Gastrocnemius medialis (tissue), 4 donors: ENCODE measurements around the gene LAMC3. TPM values are rescaled to one million over a fixed set of nuclear protein-coding genes. Genes with fewer than 3 reads are reported as not detected.

Experiments used
- ATAC-seq, 2 donors: fragments of 150-250 bp; one replicate each; pipeline ENCODE4 v1.9.1; 2016
- DNase-seq, 2 donors: peaks; one replicate each; pipeline ENCODE4 v3.0.0-alpha.2; 2019
- H3K27ac ChIP-seq, 4 donors: fragments of 200-600 bp; sonication (generic); 1 replicate in 1 of 4; 2 replicates in 3 of 4; pipeline ENCODE4 v1.5.1; 2016 to 2018; ENCODE audit warnings: mild to moderate bottlenecking in 2 of 4, moderate library complexity in 1 of 4
- H3K27me3 ChIP-seq, 3 donors: fragments of 200-600 bp; sonication (generic) in 2 of 3; 1 replicate in 1 of 3; 2 replicates in 2 of 3; pipeline versions ENCODE4 v1.5.1 to v1.6.0; 2016 to 2019; ENCODE audit warnings: mild to moderate bottlenecking in 1 of 3, moderate library complexity in 1 of 3
- H3K36me3 ChIP-seq, 2 donors: fragments of 200-600 bp; sonication (generic) in 1 of 2; one replicate each; pipeline ENCODE4 v1.5.1; 2017 to 2018
- H3K4me1 ChIP-seq, 2 donors: fragments of 200-600 bp; sonication (generic) in 1 of 2; one replicate each; pipeline ENCODE4 v1.5.1; 2016 to 2017; ENCODE audit warnings: mild to moderate bottlenecking in 2 of 2
- H3K4me3 ChIP-seq, 4 donors: fragments of 200-600 bp; sonication (generic) in 3 of 4; 1 replicate in 1 of 4; 2 replicates in 3 of 4; pipeline ENCODE4 v1.5.1; 2016 to 2019; ENCODE audit warnings: mild to moderate bottlenecking in 2 of 4
- H3K9me3 ChIP-seq, 3 donors: fragments of 200-600 bp; sonication (generic) in 2 of 3; 1 replicate in 1 of 3; 2 replicates in 2 of 3; pipeline ENCODE4 v1.5.1; 2016 to 2019
- CTCF ChIP-seq, 5 experiments: fragments of 450-650 bp in 3 of 5; fragments of 200-600 bp in 2 of 5; sonication (generic) in 2 of 5; IDR thresholded peaks in 4 of 5; conservative IDR thresholded peaks in 1 of 5; 1 replicate in 4 of 5; 2 replicates in 1 of 5; pipeline ENCODE4 v1.5.1; 2016 to 2019; ENCODE audit warnings: antibody characterized with exemption in 5 of 5, mild to moderate bottlenecking in 3 of 5, moderate library complexity in 3 of 5
- POLR2A ChIP-seq, 2 donors: fragments of 450-650 bp; IDR thresholded peaks; one replicate each; pipeline ENCODE4 v1.6.1; 2017; ENCODE audit warnings: antibody characterized with exemption in 2 of 2, mild to moderate bottlenecking in 2 of 2, moderate library complexity in 2 of 2
- in situ Hi-C, 4 donors: fragments of 200-750 bp; cut with MboI; loops; one replicate each; pipeline versions ENCODE4 v1.15.0 to v1.8.0; 2017; ENCODE audit warnings: low sequenced_read_pairs in 4 of 4
- intact Hi-C: fragments of 100-400 bp; cut with DNase I; formaldehyde crosslinking; loops from one replicate; pipeline ENCODE4 v1.15.1; 2023; ENCODE audit warnings: low total_unique reads
- total RNA-seq, 4 donors: library from RNA; depleted of rRNA; stranded (reverse); fragments of >200 nt; gene quantifications; one replicate each; pipeline versions ENCODE4 v1.1.0 to v1.2.3, GENCODE V29; 2016

Gene LAMC3
- total RNA-seq, 4 donors from 2014 or later, result 0.07 to 1.5 (median 0.72) TPM

GRCh38 chr9:131103535-131103934, 94.6 kb downstream of the LAMC3 start:
- Histone ChIP-seq H3K36me3 (no peaks in the 10 kb centered on the region), H3K27me3 (peaks cover 0 to under 1% (median 0%) of the 10 kb centered on the region in 3 donors), H3K9me3 (no peaks in the 10 kb centered on the region), H3K4me3 (no peak overlapping the region), H3K4me1 (no peaks in the 10 kb centered on the region), H3K27ac (peak overlapping the region in 2 of 4 donors; percentile 47 to 55)
- intact Hi-C loops (no loop called here), in situ Hi-C loops (no loop called here)
- ATAC-seq (no peak), DNase-seq (no peak)
- no peak for TF ChIP-seq POLR2A (IDR thresholded peaks at IDR 0.05)
- TF ChIP-seq CTCF (IDR thresholded peaks at IDR 0.05 in 4 of 5, conservative IDR thresholded peaks at IDR 0.05 in 1 of 5), result no peak

GRCh38 chr9:131104016-131104740, 95.2 kb downstream of the LAMC3 start:
- in situ Hi-C loops (no loop called here), intact Hi-C loops (no loop called here)
- H3K4me3 ChIP-seq, result no peak overlapping the region
- H3K4me1 ChIP-seq, result no peaks in the 10 kb centered on the region
- no peak for TF ChIP-seq POLR2A (IDR thresholded peaks at IDR 0.05)
- TF ChIP-seq CTCF (IDR thresholded peaks at IDR 0.05 in 4 of 5, conservative IDR thresholded peaks at IDR 0.05 in 1 of 5), result no peak
- no peaks in the 10 kb centered on the region for H3K9me3 ChIP-seq
- ATAC-seq (no peak), DNase-seq (no peak)
- H3K36me3 ChIP-seq, result no peaks in the 10 kb centered on the region
- no peak overlapping the region for H3K27ac ChIP-seq
- no peaks in the 10 kb centered on the region for H3K27me3 ChIP-seq

GRCh38 chr9:131105952-131106351, 97.0 kb downstream of the LAMC3 start:
- in situ Hi-C loops (no loop called here), intact Hi-C loops (no loop called here)
- Histone ChIP-seq H3K9me3 (no peaks in the 10 kb centered on the region), H3K4me1 (no peaks in the 10 kb centered on the region), H3K4me3 (no peak overlapping the region), H3K27ac (peak overlapping the region in 1 of 4 donors; percentile 25), H3K36me3 (no peaks in the 10 kb centered on the region), H3K27me3 (no peaks in the 10 kb centered on the region)
- ATAC-seq, result no peak
- no peak for DNase-seq
- TF ChIP-seq POLR2A (IDR thresholded peaks at IDR 0.05) (no peak), CTCF (IDR thresholded peaks at IDR 0.05 in 4 of 5, conservative IDR thresholded peaks at IDR 0.05 in 1 of 5) (no peak)

GRCh38 chr9:131107760-131108159, 98.8 kb downstream of the LAMC3 start:
- no peak for TF ChIP-seq CTCF (IDR thresholded peaks at IDR 0.05 in 4 of 5, conservative IDR thresholded peaks at IDR 0.05 in 1 of 5)
- no peak for TF ChIP-seq POLR2A (IDR thresholded peaks at IDR 0.05)
- intact Hi-C loops (no loop called here), in situ Hi-C loops (no loop called here)
- H3K27ac ChIP-seq, result peak overlapping the region in 3 of 4 donors; percentile 5 to 48 (median 37)
- ATAC-seq (no peak), DNase-seq (no peak)
- H3K36me3 ChIP-seq, result no peaks in the 10 kb centered on the region
- H3K4me3 ChIP-seq, result no peak overlapping the region
- H3K4me1 ChIP-seq, result no peaks in the 10 kb centered on the region
- no peaks in the 10 kb centered on the region for H3K27me3 ChIP-seq
- no peaks in the 10 kb centered on the region for H3K9me3 ChIP-seq
